ENCODE data around the gene OR52E4. TPM values are rescaled to one million over a fixed set of nuclear protein-coding genes. Genes with fewer than 3 reads are reported as not detected.

OR52E4 gene
- total and polyA plus RNA-seq, 2 of the 4 experiments (the other 2 are of a cell fraction) = not detected

GRCh38 chr11:5932671-5933070, 52.2 kb downstream of the OR52E4 start:
- Histone ChIP-seq H2BK5ac (ENCODE audit: low read depth, low read length, poor library complexity, severe bottlenecking) (no peak overlapping the region), H4K20me1 (ENCODE audit: insufficient read depth, low read length) (no peaks in the 10 kb centered on the region), H3K36me3 (ENCODE audit: control insufficient read depth, insufficient read depth, low read length) (no peaks in the 10 kb centered on the region), H3K23ac (ENCODE audit: low read depth, low read length) (no peak overlapping the region), H2AFZ (replicated peaks; ENCODE audit: low read length, poor library complexity) (peak overlapping the region; percentile 58), H4K8ac (ENCODE audit: low read depth in 2 of 2, low read length in 2 of 2) (no peak overlapping the region), H3K56ac (ENCODE audit: extremely low read depth, insufficient read depth, low read length) (no peak overlapping the region), H4K5ac (ENCODE audit: low read depth, low read length) (no peak overlapping the region), H3K9ac (ENCODE audit: low read depth, low read length) (no peak overlapping the region), H3K18ac (ENCODE audit: low read depth, low read length) (no peak overlapping the region), H2AK9ac (replicated peaks; ENCODE audit: low read depth, low read length, poor library complexity) (no peak overlapping the region), H3K4me3 (ENCODE audit: insufficient read depth, low read depth, low read length) (no peak overlapping the region), H3K9me3 (ENCODE audit: control insufficient read depth, insufficient read depth, low read length) (peaks cover 50% of the 10 kb centered on the region), H3K27me3 (ENCODE audit: control insufficient read depth, insufficient read depth, low read length) (no peaks in the 10 kb centered on the region), H2BK20ac (ENCODE audit: low read depth, low read length) (no peak overlapping the region), H3K79me1 (ENCODE audit: low read depth in 1 of 2, low read length in 2 of 2) (no peaks in the 10 kb centered on the region), H3K4me1 (ENCODE audit: control insufficient read depth, insufficient read depth, low read length) (no peaks in the 10 kb centered on the region), H2BK15ac (ENCODE audit: low read depth, low read length) (no peak overlapping the region), H3K14ac (replicated peaks; ENCODE audit: low read depth, low read length) (no peak overlapping the region), H3K4me2 (ENCODE audit: low read depth, low read length) (no peak overlapping the region), H2AK5ac (ENCODE audit: low read depth, low read length) (no peak overlapping the region), H3K27ac (ENCODE audit: insufficient read depth, low read length) (no peak overlapping the region), H4K91ac (ENCODE audit: insufficient read depth, low read depth, low read length) (no peak overlapping the region), H2BK120ac (ENCODE audit: low read depth, low read length) (no peak overlapping the region), H3K4ac (ENCODE audit: low read depth, low read length) (no peak overlapping the region), H3K9me1 (ENCODE audit: insufficient read depth, low read length) (no peaks in the 10 kb centered on the region)
- dilution Hi-C loops (cut with HindIII; ENCODE audit: low sequenced_read_pairs, unreplicated experiment) = no loop called here
- ChIA-PET POLR2A (ENCODE audit: unreplicated experiment) (no interaction called here), CTCF (no interaction called here)
- ATAC-seq (ENCODE audit: low read depth) (no peak), DNase-seq (no peak)
- in situ Hi-C loops (cut with MboI; ENCODE audit: low sequenced_read_pairs) = no loop called here
- WGBS, 2 experiments (ENCODE audit: extremely low coverage in 2 of 2, insufficient read length in 1 of 2) = 68% methylated on average over 9 of the region's 11 CpGs; no CpG with 5 or more reads in 1 of the 2 experiments
- TF ChIP-seq RAD21 (IDR thresholded peaks at IDR 0.05; ENCODE audit: low read length) (no peak), RCOR1 (IDR thresholded peaks at IDR 0.05; ENCODE audit: insufficient replicate concordance, low read length) (no peak), MAZ (IDR thresholded peaks at IDR 0.05; ENCODE audit: borderline replicate concordance, low read depth, low read length) (no peak), USF2 (IDR thresholded peaks at IDR 0.05; ENCODE audit: low read depth, low read length) (no peak), BHLHE40 (IDR thresholded peaks at IDR 0.05; ENCODE audit: low read depth, low read length) (no peak), CHD1 (IDR thresholded peaks at IDR 0.05; ENCODE audit: low read depth, low read length) (no peak), POLR2A (IDR thresholded peaks at IDR 0.05; ENCODE audit: low read depth, low read length) (no peak), NFE2L2 (IDR thresholded peaks at IDR 0.05; ENCODE audit: low read depth, low read length) (no peak), FOS (IDR thresholded peaks at IDR 0.05; ENCODE audit: low read depth, low read length) (no peak), CEBPB (IDR thresholded peaks at IDR 0.05; ENCODE audit: low read depth, low read length) (no peak), RFX5 (IDR thresholded peaks at IDR 0.05; ENCODE audit: low read depth, low read length) (no peak)
- BruUV-seq (replicated peaks) = no TSS peak
- intact Hi-C loops (cut with micrococcal nuclease) = no loop called here

Measured in IMR-90 (cell line).